Esophagus muscularis mucosa (tissue), 4 donors: ENCODE results near the gene ULK1.

Experiments
- CTCF ChIP-seq, 3 experiments: fragments of 200-600 bp in 2 of 3; fragments of 450-650 bp in 1 of 3; sonication (generic) in 2 of 3; IDR thresholded peaks; one replicate each; pipeline ENCODE4 v1.5.1; 2017 to 2019; ENCODE audit warnings: antibody characterized with exemption in 3 of 3, mild to moderate bottlenecking in 2 of 3, moderate library complexity in 1 of 3
- EP300 ChIP-seq: sonication (generic); formaldehyde crosslinking; IDR thresholded peaks from one replicate; pipeline ENCODE4 v1.6.1; 2017; ENCODE audit warnings: antibody characterized with exemption
- POLR2A ChIP-seq: fragments of 450-650 bp; IDR thresholded peaks from one replicate; pipeline ENCODE4 v1.6.1; 2017; ENCODE audit warnings: antibody characterized with exemption, moderate library complexity, mild to moderate bottlenecking, low read depth
- POLR2AphosphoS5 ChIP-seq, 2 donors: sonication (generic); formaldehyde crosslinking; IDR thresholded peaks; one replicate each; pipeline ENCODE4 v1.6.1; 2017; ENCODE audit warnings: antibody characterized with exemption in 2 of 2

GRCh38 chr12:131920157-131920508, 25.7 kb downstream of the ULK1 start:
- TF ChIP-seq POLR2AphosphoS5 (IDR thresholded peaks at IDR 0.05): no peak
- no peak for TF ChIP-seq CTCF (IDR thresholded peaks at IDR 0.05)
- no peak for TF ChIP-seq EP300
- no peak for TF ChIP-seq POLR2A
